Measurements from ENCODE around the gene FAM124B.
"Not testable (repeated sequence)": the region's sequence is repeated elsewhere in the genome, so short reads cannot be mapped to it uniquely, and the experiment has no call there.

Gene FAM124B

DNA sequence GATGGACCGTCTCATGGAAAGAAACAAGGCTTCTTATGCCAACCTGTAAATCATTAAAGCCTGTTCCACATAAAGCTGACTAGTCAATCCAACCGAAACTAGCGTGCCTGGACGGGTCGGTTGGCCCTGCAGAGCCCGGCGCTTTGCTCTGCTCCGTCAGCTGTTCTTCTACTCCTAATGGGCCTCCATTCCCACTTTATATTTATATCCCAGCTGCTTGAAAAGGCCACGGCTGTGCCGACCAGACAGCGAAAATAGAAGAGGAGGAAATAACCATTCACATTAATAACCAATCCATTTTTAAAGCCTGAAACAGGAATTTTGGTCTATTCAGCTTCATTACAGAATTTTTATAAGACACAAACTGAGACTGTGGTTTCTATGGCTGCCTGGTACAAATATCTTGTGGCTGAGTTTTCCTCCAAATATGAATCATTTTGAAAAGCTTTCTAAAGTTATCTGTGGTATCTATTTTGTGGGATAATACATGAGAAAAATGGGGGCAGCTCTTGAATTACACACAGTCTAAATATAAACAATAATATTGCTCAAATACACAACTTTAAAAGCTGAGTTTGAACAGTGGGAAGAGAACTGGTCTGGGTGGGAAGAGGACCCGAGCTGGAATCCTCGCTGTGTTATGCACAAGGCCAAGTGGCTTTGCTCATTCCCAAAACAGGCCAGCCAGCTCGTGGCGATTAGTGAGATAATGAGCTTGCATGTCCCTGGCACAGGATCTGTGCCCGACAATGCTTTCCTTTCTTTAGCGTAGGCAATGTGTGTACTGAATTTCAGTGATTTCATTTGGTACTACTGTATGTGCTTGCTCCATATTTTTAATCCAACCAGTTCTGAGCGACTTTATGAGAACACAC lies 10.5 kb upstream of the FAM124B start:
- DNase-seq, result no peak

- DNase-seq, result no peak
These were observed 9.1 kb upstream of the FAM124B start for GRCh38 chr2:224410946-224411561.

GRCh38 chr2:224408676-224409075 lies 6.8 kb upstream of the FAM124B start:
- no peak for DNase-seq

- no peak for DNase-seq
These were observed 5.4 kb upstream of the FAM124B start for GRCh38 chr2:224407241-224407701.

GRCh38 chr2:224405841-224406370 lies 4.0 kb upstream of the FAM124B start:
- no peak for DNase-seq

- no peak for DNase-seq
These were observed 3.5 kb upstream of the FAM124B start for GRCh38 chr2:224405412-224405811.

- DNase-seq, result no peak
These were observed 2.9 kb upstream of the FAM124B start for GRCh38 chr2:224404796-224405195.

DNA sequence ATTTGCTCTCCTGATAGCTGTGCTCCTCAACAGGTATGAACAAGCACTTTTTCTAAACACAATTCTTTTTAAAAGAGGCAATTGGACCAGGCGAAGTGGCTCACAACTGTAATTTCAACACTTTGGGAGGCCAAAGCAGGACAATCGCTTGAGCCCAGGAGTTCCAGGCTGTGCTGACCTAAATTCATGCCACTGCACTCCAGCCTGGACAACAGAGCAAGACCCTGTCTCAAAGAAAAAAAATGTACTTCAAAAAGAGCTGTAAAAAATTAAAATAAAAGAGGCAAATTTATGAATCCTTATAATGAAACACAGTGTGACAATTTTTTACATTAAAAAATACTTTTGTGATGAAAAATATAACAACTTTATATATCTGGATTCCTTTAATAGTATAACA lies 1.8 kb upstream of the FAM124B start:
- no peak for DNase-seq

- DNase-seq, result no peak
These were observed 848 bp downstream of the FAM124B start for GRCh38 chr2:224400886-224401632.

DNA sequence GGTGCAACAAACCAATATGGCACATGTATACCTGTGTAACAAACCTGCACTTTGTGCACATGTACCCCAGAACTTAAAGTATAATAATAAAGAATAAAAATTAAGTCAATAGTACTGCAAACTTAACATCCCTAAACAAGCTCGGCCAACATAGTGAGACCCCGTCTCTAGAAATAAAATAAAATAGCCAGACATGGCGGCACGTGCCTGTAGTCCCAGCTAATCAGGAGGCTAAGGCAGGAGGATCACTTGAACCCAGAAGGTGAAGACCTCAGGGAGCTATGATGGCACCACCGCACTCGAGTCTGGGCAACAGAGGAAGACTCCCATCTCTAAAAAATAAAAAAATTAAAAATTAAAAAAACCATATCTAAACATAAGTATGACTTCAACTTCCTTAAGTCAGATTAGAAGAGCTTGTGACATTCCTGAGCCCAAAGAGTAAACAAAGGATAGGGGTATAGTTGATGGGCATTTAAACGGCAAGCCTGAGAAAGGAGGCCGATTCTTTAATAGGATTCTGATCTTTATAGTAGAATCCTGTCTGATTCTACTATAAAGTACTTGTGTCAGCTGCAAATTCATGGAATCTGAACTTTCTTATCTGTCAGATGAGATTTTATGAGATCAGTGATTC lies 1.6 kb downstream of the FAM124B start:
- DNase-seq, result no peak

GRCh38 chr2:224398289-224398688 lies 3.6 kb downstream of the FAM124B start:
- DNase-seq, result no peak

DNA sequence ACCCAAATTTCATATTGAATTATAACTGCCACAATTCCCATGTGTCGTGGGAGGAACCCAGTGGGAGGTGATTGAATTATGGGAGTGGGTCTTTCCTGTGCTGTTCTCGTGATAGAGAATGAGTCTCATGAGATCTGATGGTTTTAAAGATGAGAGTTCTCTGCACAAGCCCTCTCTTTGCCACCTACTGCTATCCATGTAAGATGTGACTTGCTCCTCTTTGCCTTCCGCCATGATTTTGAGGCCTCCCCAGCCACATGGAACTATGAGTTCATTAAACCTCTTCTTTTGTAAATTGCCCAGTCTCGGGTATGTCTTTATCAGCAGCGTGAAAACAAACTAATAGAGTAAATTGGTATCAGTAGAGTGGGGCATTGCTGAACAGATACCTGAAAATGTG lies 4.8 kb downstream of the FAM124B start:
- not testable (repeated sequence) for DNase-seq

DNA sequence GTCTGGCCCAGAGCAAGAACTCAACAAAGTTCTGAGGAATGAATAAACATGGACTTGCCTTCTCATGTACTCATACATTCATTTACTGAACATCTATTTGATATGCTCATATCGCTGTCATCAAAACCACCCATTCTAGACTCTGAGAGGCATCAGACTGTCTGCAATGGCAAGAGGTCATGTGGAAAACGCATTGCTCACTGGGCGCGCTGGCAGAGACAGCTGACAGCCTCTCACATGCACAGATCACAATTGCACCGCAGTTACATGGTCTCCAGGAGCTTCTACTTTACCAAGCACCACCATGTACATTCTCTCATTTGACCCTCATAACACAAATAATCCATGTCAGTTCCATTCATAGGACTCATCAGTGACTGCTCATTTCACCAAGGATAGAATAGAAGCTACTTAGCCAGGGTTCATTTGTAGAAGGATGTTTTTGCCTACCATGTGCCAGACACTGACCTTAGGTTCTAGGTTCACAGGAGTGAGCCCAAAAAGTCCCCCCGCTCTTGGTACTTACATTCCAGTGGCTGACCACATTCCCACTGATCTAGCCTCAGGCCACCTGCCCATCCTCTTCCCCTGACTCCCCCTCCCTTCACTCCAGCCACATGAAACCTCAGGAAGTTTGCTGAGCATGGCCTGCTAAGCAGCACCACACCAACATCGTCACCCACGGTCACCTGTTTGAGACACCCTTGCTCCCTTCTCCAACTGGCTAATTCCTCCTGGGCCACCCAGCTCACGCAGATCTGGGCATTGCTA lies 6.1 kb downstream of the FAM124B start:
- no peak for DNase-seq

DNA sequence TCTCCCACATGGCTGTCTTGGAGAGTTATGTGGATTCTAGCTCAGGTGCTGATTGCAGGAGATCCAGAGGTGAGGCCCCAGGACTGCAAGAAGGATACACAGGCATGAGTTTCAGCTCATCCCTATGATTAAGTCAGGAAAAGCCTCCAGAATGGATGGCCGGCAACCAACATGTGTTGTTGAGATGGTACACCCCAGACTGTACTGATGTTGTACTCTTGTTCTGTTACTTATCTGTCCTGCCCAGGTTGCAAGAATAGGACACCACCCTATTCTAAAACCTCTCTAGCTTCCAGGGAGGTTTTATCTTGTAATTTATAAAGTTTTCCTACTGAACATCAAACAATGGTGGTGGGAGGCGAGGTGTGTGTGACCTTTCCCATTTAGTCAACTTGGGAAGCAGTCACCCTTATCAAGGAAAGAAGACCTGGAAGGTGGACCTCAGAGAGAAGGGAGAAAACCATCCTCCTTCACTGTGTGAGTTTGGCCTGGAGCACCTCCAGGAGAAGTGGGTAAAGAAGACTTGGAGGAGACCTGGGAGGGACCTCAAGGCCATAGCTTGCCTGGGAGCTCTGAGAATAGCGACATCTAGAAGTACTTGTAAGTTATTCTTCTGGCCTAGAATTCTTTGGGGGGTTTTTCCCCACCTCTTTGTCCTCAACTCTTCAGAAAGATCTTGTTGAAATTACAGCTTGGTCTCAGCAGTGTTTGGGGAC lies 8.6 kb downstream of the FAM124B start:
- DNase-seq, result no peak

- DNase-seq, result no peak
These were observed 9.4 kb downstream of the FAM124B start for GRCh38 chr2:224392545-224392944.

DNA sequence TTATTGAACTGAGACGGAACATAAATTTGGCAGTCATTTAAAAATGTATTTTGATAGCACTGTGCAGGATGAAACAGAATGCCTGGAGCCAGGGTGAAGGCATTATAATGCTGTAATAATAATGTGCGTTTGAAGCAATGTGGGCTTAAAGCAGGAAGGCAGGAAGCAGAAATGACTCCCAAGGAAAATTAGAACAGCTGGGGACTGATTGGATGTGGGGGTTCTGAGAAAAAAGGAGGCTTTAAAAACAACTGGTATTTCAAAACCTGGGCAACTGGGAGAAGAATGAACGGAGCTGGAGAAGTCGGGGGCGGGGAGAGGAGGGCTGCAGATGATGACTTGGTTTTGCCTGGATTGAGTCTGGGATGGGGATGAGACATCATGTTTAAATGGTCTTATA lies 12.6 kb downstream of the FAM124B start:
- no peak for DNase-seq

DNA sequence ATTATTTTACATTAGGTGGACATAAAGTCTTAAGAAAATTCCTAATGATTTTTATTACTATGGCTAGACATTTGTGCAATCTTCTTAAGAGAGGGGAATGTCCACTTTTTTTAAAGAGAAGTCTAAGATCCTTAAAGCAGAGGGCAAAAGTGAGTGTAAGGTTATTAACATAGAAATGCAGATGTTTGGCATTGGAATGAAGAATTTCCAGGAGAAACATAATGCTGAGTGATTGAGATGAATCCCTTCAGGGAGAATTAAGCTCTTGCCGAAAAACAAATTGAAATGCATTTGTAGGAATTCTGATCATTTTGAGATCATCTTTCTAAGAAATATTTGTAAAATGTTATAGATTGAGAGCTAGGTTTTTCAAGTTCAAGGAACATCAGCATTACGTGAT lies 15.0 kb downstream of the FAM124B start:
- DNase-seq, result no peak

- no peak for DNase-seq
These were observed 18.8 kb downstream of the FAM124B start for GRCh38 chr2:224382973-224383555.

DNA sequence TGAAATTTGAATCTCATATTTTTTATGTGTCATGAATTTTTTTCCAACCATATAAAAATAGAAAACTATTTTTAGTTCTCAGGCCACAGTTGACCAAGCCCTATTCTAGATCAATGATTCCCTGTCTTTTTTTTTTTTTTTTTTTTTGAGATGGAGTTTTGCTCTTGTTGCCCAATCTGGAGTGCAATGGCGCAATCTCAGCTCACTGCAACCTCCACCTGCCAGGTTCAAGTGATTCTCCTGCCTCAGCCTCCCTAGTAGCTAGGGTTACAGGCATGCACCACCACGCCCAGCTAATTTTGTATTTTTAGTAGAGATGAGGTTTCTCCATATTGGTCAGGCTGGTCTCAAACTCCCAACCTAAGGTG lies 19.6 kb downstream of the FAM124B start:
- not testable (repeated sequence) for DNase-seq

- no peak for DNase-seq
These were observed 20.2 kb downstream of the FAM124B start for GRCh38 chr2:224381521-224382279.

Measured in effector CD4-positive, alpha-beta T cell (primary cell).